Endothelial cell of umbilical vein (primary cell): ENCODE measurements around the gene C1orf210. TPM values are rescaled to one million over a fixed set of nuclear protein-coding genes. Genes with fewer than 3 reads are reported as not detected.

Experiments
- BruUV-seq: library from RNA; stranded (reverse); fragments of 400-500 nt; replicated peaks from 2 replicates; lab custom pipeline; 2021; lab: Mats Ljungman, UMichigan
- CTCF ChIA-PET: fragments of 300-600, 350-600 bp; sonication (Branson Sonifier 250); formaldehyde crosslinking; loops from one replicate; lab custom pipeline; 2021; ENCODE audit warnings: antibody characterized with exemption, inconsistent platforms; lab: Charles Lee
- POLR2A ChIA-PET: fragments of 300-600, 350-600 bp; sonication (Branson Sonifier 250); formaldehyde crosslinking; loops from one replicate; lab custom pipeline; 2021; ENCODE audit warnings: antibody characterized with exemption, inconsistent platforms; lab: Charles Lee
- DNase-seq: peaks from one replicate; pipeline ENCODE4 v3.0.0-alpha.2; 2011; ENCODE audit warnings: low read depth, low spot score
- FAIRE-seq: peaks from 2 replicates; lab custom pipeline; 2011; peaks lifted over from hg19 to GRCh38; lab: Jason Lieb, UNC
- H2AFZ ChIP-seq: 2 replicates; pipeline ENCODE4 v1.6.0; 2012; ENCODE audit warnings: low read depth, low read length, control low read depth, inconsistent platforms
- H3K27ac ChIP-seq: 2 replicates; pipeline ENCODE4 v1.5.1; 2011; ENCODE audit warnings: low read depth, mild to moderate bottlenecking, control low read depth, low read length, moderate library complexity; ENCODE audit not compliant: insufficient read depth
- H3K27me3 ChIP-seq, 2 experiments: 2 replicates each; pipeline versions ENCODE4 v1.6.0 to v1.6.1; 2011; ENCODE audit warnings: low read length in 2 of 2, mixed read lengths in 1 of 2; ENCODE audit not compliant: control insufficient read depth in 2 of 2, insufficient read depth in 2 of 2
- H3K36me3 ChIP-seq, 2 experiments: 2 replicates in 1 of 2; 3 replicates in 1 of 2; pipeline ENCODE4 v1.5.1; 2011; ENCODE audit warnings: low read length in 2 of 2, mild to moderate bottlenecking in 1 of 2, moderate library complexity in 1 of 2; ENCODE audit not compliant: control insufficient read depth in 2 of 2, insufficient read depth in 2 of 2; ENCODE audit errors: extremely low read depth in 1 of 2
- H3K4me1 ChIP-seq: 3 replicates; pipeline ENCODE4 v1.5.1; 2011; ENCODE audit warnings: mild to moderate bottlenecking, low read length; ENCODE audit not compliant: control insufficient read depth, insufficient read depth; ENCODE audit errors: extremely low read depth
- H3K4me2 ChIP-seq: 2 replicates; pipeline ENCODE4 v1.6.1; 2011; ENCODE audit warnings: low read length, control low read depth, mixed read lengths; ENCODE audit not compliant: insufficient read depth
- H3K4me3 ChIP-seq, 3 experiments: fragments of 200-600 bp in 1 of 3; sonication (generic), shearing (Covaris generic) in 1 of 3; replicated peaks in 1 of 3; 2 replicates each; pipeline ENCODE4 v1.5.1; 2011 to 2016; ENCODE audit warnings: control low read depth in 3 of 3, low read length in 3 of 3, mild to moderate bottlenecking in 2 of 3, inconsistent platforms in 1 of 3, low read depth in 1 of 3, moderate library complexity in 1 of 3; ENCODE audit not compliant: insufficient read depth in 1 of 3
- H3K79me2 ChIP-seq: 2 replicates; pipeline ENCODE4 v1.6.0; 2012; ENCODE audit warnings: low read length, inconsistent platforms; ENCODE audit not compliant: control insufficient read depth, insufficient read depth
- H3K9ac ChIP-seq: replicated peaks from 2 replicates; pipeline ENCODE3; 2011; ENCODE audit warnings: low read length, control low read depth; ENCODE audit not compliant: insufficient read depth; ENCODE audit errors: extremely low read depth
- H3K9me1 ChIP-seq: replicated peaks from 3 replicates; pipeline ENCODE4 v1.6.0; 2011; ENCODE audit warnings: mild to moderate bottlenecking, low read length; ENCODE audit not compliant: control insufficient read depth, insufficient read depth; ENCODE audit errors: extremely low read depth
- H3K9me3 ChIP-seq: replicated peaks from 2 replicates; pipeline ENCODE4 v1.5.1; 2012; ENCODE audit warnings: low read length, inconsistent platforms; ENCODE audit not compliant: control insufficient read depth, insufficient read depth
- H4K20me1 ChIP-seq: replicated peaks from 2 replicates; pipeline ENCODE3; 2011; ENCODE audit warnings: mild to moderate bottlenecking, low read length; ENCODE audit not compliant: control insufficient read depth, insufficient read depth; ENCODE audit errors: extremely low read depth
- CTCF ChIP-seq, 2 donors: IDR thresholded peaks; 1 replicate in 1 of 2; 2 replicates in 1 of 2; pipeline ENCODE4 v1.5.1; 2011; ENCODE audit warnings: low read length in 2 of 2, mild to moderate bottlenecking in 2 of 2, moderate library complexity in 2 of 2, control low read depth in 1 of 2, inconsistent platforms in 1 of 2, low read depth in 1 of 2; ENCODE audit not compliant: insufficient read depth in 1 of 2; ENCODE audit errors: extremely low read depth in 1 of 2
- EZH2 ChIP-seq: IDR thresholded peaks from 2 replicates; pipeline ENCODE4 v1.6.1; 2012; ENCODE audit warnings: borderline replicate concordance, low read depth, mild to moderate bottlenecking, moderate library complexity, low read length, inconsistent platforms; ENCODE audit not compliant: severe bottlenecking
- FOS ChIP-seq: IDR thresholded peaks from 2 replicates; pipeline ENCODE4 v1.6.1; 2011; ENCODE audit warnings: mild to moderate bottlenecking, low read length, moderate library complexity, borderline replicate concordance; ENCODE audit not compliant: insufficient read depth
- GATA2 ChIP-seq: IDR thresholded peaks from 2 replicates; pipeline ENCODE4 v1.7.0; 2011; ENCODE audit warnings: low read depth, mild to moderate bottlenecking, moderate library complexity, mixed read lengths, low read length; ENCODE audit not compliant: insufficient read length, insufficient read depth
- JUN ChIP-seq: IDR thresholded peaks from 2 replicates; pipeline ENCODE4 v1.6.1; 2011; ENCODE audit warnings: borderline replicate concordance, low read depth; ENCODE audit not compliant: insufficient read length, insufficient read depth
- MAX ChIP-seq: IDR thresholded peaks from 2 replicates; pipeline ENCODE4 v1.6.1; 2011; ENCODE audit not compliant: insufficient read depth, insufficient read length
- MYC ChIP-seq: IDR thresholded peaks from one replicate; pipeline ENCODE4 v1.6.1; 2011; ENCODE audit warnings: mild to moderate bottlenecking, low read depth, low read length
- POLR2A ChIP-seq: IDR thresholded peaks from 2 replicates; pipeline ENCODE4 v1.6.1; 2012; ENCODE audit warnings: low read depth, mild to moderate bottlenecking, control low read depth, low read length
- POLR2AphosphoS5 ChIP-seq: IDR thresholded peaks from 2 replicates; pipeline ENCODE4 v1.6.1; 2012; ENCODE audit warnings: low read depth, mild to moderate bottlenecking, control low read depth, low read length, moderate library complexity; ENCODE audit not compliant: insufficient read depth
- dilution Hi-C: fragments of 300-500 bp; cut with MboI; formaldehyde crosslinking; loops from one replicate; pipeline ENCODE4 v1.15.0; 2019; ENCODE audit warnings: low sequenced_read_pairs; ENCODE audit not compliant: extremely low pct_ligation_motif_present
- intact Hi-C: fragments of 100-400 bp; cut with micrococcal nuclease; formaldehyde crosslinking; loops from one replicate; pipeline ENCODE4 v1.10.0; 2022
- polyA plus RNA-seq, 4 experiments: library from polyadenylated mRNA; depleted of rRNA in 3 of 4; stranded (reverse) in 3 of 4; unstranded in 1 of 4; fragments of >200 nt; gene quantifications; 2 replicates each; pipeline versions ENCODE4 v1.2.1 to v1.2.3, GENCODE V29; 2011 to 2012; ENCODE audit warnings: missing spikeins in 1 of 4
- total RNA-seq: library from RNA; stranded (reverse); gene quantifications from 2 replicates; pipeline ENCODE4 v1.2.3, GENCODE V29; 2021

C1orf210 gene
- total and polyA plus RNA-seq, 2 donors (not counting 3 experiments of a cell fraction or from before 2014, with no cell fraction given), result not detected

- TF ChIP-seq POLR2AphosphoS5 (no peak), MAX (no peak), CTCF (IDR thresholded peaks at IDR 0.05; ENCODE audit: extremely low read depth in 1 of 2, insufficient read depth in 1 of 2, low read depth in 1 of 2, low read length in 2 of 2) (no peak), FOS (no peak), EZH2 (no peak), GATA2 (no peak), JUN (no peak), MYC (no peak), POLR2A (no peak)
- Histone ChIP-seq H3K36me3 (no peaks in the 10 kb centered on the region), H4K20me1 (no peaks in the 10 kb centered on the region), H3K79me2 (no peaks in the 10 kb centered on the region), H3K4me2 (no peak overlapping the region), H3K9me1 (no peaks in the 10 kb centered on the region), H3K9me3 (no peaks in the 10 kb centered on the region), H3K4me1 (no peaks in the 10 kb centered on the region), H3K9ac (no peak overlapping the region), H2AFZ (no peak overlapping the region), H3K27me3 (peaks cover 5 to 11% of the 10 kb centered on the region in 2 experiments), H3K4me3 (no peak overlapping the region), H3K27ac (no peak overlapping the region)
- intact Hi-C loops, result no loop called here
- no peak for DNase-seq
- dilution Hi-C loops, result no loop called here
- no TSS peak for BruUV-seq
- POLR2A ChIA-PET, result no interaction called here
- CTCF ChIA-PET, result no interaction called here
- FAIRE-seq, result no peak
Observed at GRCh38 chr1:43250351-43250761, 35.0 kb downstream of the C1orf210 start.
